SJCRH30 (cell line): ENCODE data around the gene FGGY. TPM values are rescaled to one million over a fixed set of nuclear protein-coding genes. Genes with fewer than 3 reads are reported as not detected.

ENCODE experiments used
- DNase-seq, 2 experiments: peaks; one replicate each; pipeline ENCODE4 v3.0.0-alpha.2; 2015 to 2020
- H3K27ac ChIP-seq: fragments of 250-450 bp; sonication (Bioruptor Pico); 2 replicates; pipeline ENCODE4 v1.5.1; 2020; ENCODE audit warnings: mild to moderate bottlenecking, moderate library complexity
- H3K27me3 ChIP-seq: fragments of 250-450 bp; sonication (Bioruptor Pico); 2 replicates; pipeline ENCODE4 v1.5.1; 2020; ENCODE audit warnings: mild to moderate bottlenecking, moderate library complexity
- H3K36me3 ChIP-seq: fragments of 250-450 bp; sonication (Bioruptor Pico); 2 replicates; pipeline ENCODE4 v1.5.1; 2020; ENCODE audit warnings: mild to moderate bottlenecking, moderate library complexity
- H3K4me1 ChIP-seq: fragments of 250-450 bp; sonication (Bioruptor Pico); 2 replicates; pipeline ENCODE4 v1.5.1; 2020; ENCODE audit warnings: mild to moderate bottlenecking, moderate library complexity
- H3K4me3 ChIP-seq: fragments of 250-450 bp; sonication (Bioruptor Pico); 2 replicates; pipeline ENCODE4 v1.5.1; 2020; ENCODE audit warnings: mild to moderate bottlenecking, moderate library complexity
- H3K9me3 ChIP-seq: fragments of 250-450 bp; sonication (Bioruptor Pico); replicated peaks from 2 replicates; pipeline ENCODE4 v1.5.1; 2020; ENCODE audit warnings: mild to moderate bottlenecking, moderate library complexity
- total RNA-seq: library from RNA; depleted of rRNA; stranded (reverse); fragments of >200 nt; shearing (Covaris generic); gene quantifications from 2 replicates; pipeline ENCODE4 v1.2.3, GENCODE V29; 2014

Gene FGGY
- total RNA-seq, 1 experiment from 2014 or later, result 31.8 TPM

- Histone ChIP-seq H3K27ac (peak overlapping the region; percentile 37), H3K9me3 (peaks cover 15% of the 10 kb centered on the region; the same call in 1 of the 2 replicates), H3K4me3 (no peak overlapping the region), H3K27me3 (no peaks in the 10 kb centered on the region), H3K4me1 (peaks cover 19% of the 10 kb centered on the region), H3K36me3 (no peaks in the 10 kb centered on the region)
- DNase-seq, result no peak
Observed at GRCh38 chr1:59739111-59739510, 442.2 kb downstream of the FGGY start.

- Histone ChIP-seq H3K36me3 (no peaks in the 10 kb centered on the region; the same call in 1 of the 2 replicates), H3K27ac (no peak overlapping the region), H3K9me3 (no peaks in the 10 kb centered on the region), H3K27me3 (no peaks in the 10 kb centered on the region), H3K4me3 (no peak overlapping the region), H3K4me1 (peaks cover 18% of the 10 kb centered on the region)
- DNase-seq, result no peak
Observed at GRCh38 chr1:59742526-59742925, 445.6 kb downstream of the FGGY start.

GRCh38 chr1:59743324-59744091, 446.6 kb downstream of the FGGY start:
- Histone ChIP-seq H3K9me3 (no peaks in the 10 kb centered on the region), H3K4me3 (no peak overlapping the region), H3K27ac (no peak overlapping the region), H3K27me3 (no peaks in the 10 kb centered on the region), H3K36me3 (no peaks in the 10 kb centered on the region; the same call in 1 of the 2 replicates), H3K4me1 (peaks cover 8% of the 10 kb centered on the region)
- DNase-seq, result no peak

- DNase-seq, result no peak
- no peaks in the 10 kb centered on the region; the same call in 1 of the 2 replicates for H3K36me3 ChIP-seq
- no peaks in the 10 kb centered on the region for H3K4me1 ChIP-seq
- no peaks in the 10 kb centered on the region for H3K9me3 ChIP-seq
- H3K4me3 ChIP-seq, result no peak overlapping the region
- no peaks in the 10 kb centered on the region for H3K27me3 ChIP-seq
- H3K27ac ChIP-seq, result no peak overlapping the region
Observed at GRCh38 chr1:59747420-59748024, 450.6 kb downstream of the FGGY start.

- Histone ChIP-seq H3K9me3 (no peaks in the 10 kb centered on the region), H3K36me3 (no peaks in the 10 kb centered on the region; the same call in 1 of the 2 replicates), H3K27me3 (no peaks in the 10 kb centered on the region), H3K4me1 (no peaks in the 10 kb centered on the region), H3K27ac (no peak overlapping the region), H3K4me3 (no peak overlapping the region)
- DNase-seq, result no peak
Observed at GRCh38 chr1:59748123-59748522, 451.2 kb downstream of the FGGY start.

GRCh38 chr1:59750328-59751003, 453.6 kb downstream of the FGGY start:
- no peak for DNase-seq
- Histone ChIP-seq H3K4me3 (no peak overlapping the region), H3K36me3 (no peaks in the 10 kb centered on the region; the same call in 1 of the 2 replicates), H3K4me1 (peaks cover 6% of the 10 kb centered on the region; the same call in 1 of the 2 replicates), H3K9me3 (no peaks in the 10 kb centered on the region), H3K27me3 (no peaks in the 10 kb centered on the region), H3K27ac (no peak overlapping the region)

GRCh38 chr1:59751004-59751395, 454.1 kb downstream of the FGGY start:
- no peaks in the 10 kb centered on the region for H3K27me3 ChIP-seq
- H3K4me1 ChIP-seq, result peaks cover 9% of the 10 kb centered on the region; the same call in 1 of the 2 replicates
- H3K27ac ChIP-seq, result no peak overlapping the region
- DNase-seq, result no peak
- no peaks in the 10 kb centered on the region; the same call in 1 of the 2 replicates for H3K36me3 ChIP-seq
- no peaks in the 10 kb centered on the region for H3K9me3 ChIP-seq
- no peak overlapping the region for H3K4me3 ChIP-seq

- Histone ChIP-seq H3K36me3 (no peaks in the 10 kb centered on the region; the same call in 1 of the 2 replicates), H3K9me3 (no peaks in the 10 kb centered on the region), H3K27ac (no peak overlapping the region), H3K4me3 (no peak overlapping the region), H3K4me1 (peaks cover 9% of the 10 kb centered on the region; the same call in 1 of the 2 replicates), H3K27me3 (no peaks in the 10 kb centered on the region)
- DNase-seq, result no peak
Observed at GRCh38 chr1:59751801-59752200, 454.9 kb downstream of the FGGY start.

- Histone ChIP-seq H3K27me3 (no peaks in the 10 kb centered on the region), H3K9me3 (no peaks in the 10 kb centered on the region), H3K4me1 (peaks cover 9% of the 10 kb centered on the region), H3K4me3 (no peak overlapping the region), H3K27ac (no peak overlapping the region), H3K36me3 (no peaks in the 10 kb centered on the region)
- no peak for DNase-seq
Observed at GRCh38 chr1:59752556-59753414, 455.9 kb downstream of the FGGY start.

GRCh38 chr1:59755069-59755685, 458.3 kb downstream of the FGGY start:
- H3K36me3 ChIP-seq, result no peaks in the 10 kb centered on the region
- H3K4me1 ChIP-seq, result peaks cover 26% of the 10 kb centered on the region
- no peak overlapping the region for H3K4me3 ChIP-seq
- no peak for DNase-seq
- no peaks in the 10 kb centered on the region for H3K9me3 ChIP-seq
- peak overlapping the region; percentile 5; the same call in 1 of the 2 replicates for H3K27ac ChIP-seq
- no peaks in the 10 kb centered on the region for H3K27me3 ChIP-seq

- no peak for DNase-seq
- Histone ChIP-seq H3K36me3 (no peaks in the 10 kb centered on the region), H3K27me3 (no peaks in the 10 kb centered on the region), H3K4me3 (no peak overlapping the region), H3K4me1 (peaks cover 47% of the 10 kb centered on the region), H3K9me3 (no peaks in the 10 kb centered on the region), H3K27ac (no peak overlapping the region)
Observed at GRCh38 chr1:59757197-59757747, 460.4 kb downstream of the FGGY start.

- Histone ChIP-seq H3K27me3 (no peaks in the 10 kb centered on the region), H3K4me3 (no peak overlapping the region), H3K27ac (peak overlapping the region; percentile 88), H3K4me1 (peaks cover 48% of the 10 kb centered on the region), H3K9me3 (no peaks in the 10 kb centered on the region), H3K36me3 (no peaks in the 10 kb centered on the region)
- DNase-seq, result peak; percentile 91 to 97
Observed at GRCh38 chr1:59759156-59759925, 462.4 kb downstream of the FGGY start.

GRCh38 chr1:59761443-59761842, 464.5 kb downstream of the FGGY start:
- DNase-seq, result peak; percentile 84 to 91
- no peaks in the 10 kb centered on the region for H3K9me3 ChIP-seq
- H3K27me3 ChIP-seq, result no peaks in the 10 kb centered on the region
- peaks cover 50% of the 10 kb centered on the region for H3K4me1 ChIP-seq
- H3K36me3 ChIP-seq, result no peaks in the 10 kb centered on the region
- peak overlapping the region; percentile 88 for H3K27ac ChIP-seq
- H3K4me3 ChIP-seq, result no peak overlapping the region
